ENCODE data around the gene OR1L1. TPM values are rescaled to one million over a fixed set of nuclear protein-coding genes. Genes with fewer than 3 reads are reported as not detected.

The OR1L1 gene
- total RNA-seq (not detected), total RNA-seq (0 reads per million in 29 experiments)
- not detected for total RNA-seq (2013)

DNA sequence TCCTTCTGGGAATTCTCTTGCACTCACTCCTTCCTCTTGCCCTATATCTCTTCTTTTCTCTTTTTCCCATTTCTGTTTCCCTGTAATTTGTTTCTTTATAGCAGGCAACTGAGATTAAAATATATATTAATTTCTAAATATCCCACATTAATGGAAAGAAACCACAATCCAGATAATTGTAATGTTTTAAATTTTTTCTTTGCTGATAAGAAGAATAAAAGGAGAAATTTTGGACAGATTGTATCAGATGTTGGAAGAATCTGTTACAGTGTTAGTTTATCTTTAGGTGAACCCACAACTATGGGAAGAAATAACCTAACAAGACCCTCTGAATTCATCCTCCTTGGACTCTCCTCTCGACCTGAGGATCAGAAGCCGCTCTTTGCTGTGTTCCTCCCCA is at the start of gene OR1L1:
OR1L1 (plus strand) TSS at position 301 of the 400 bp plus-strand sequence; CDS start at position 301, 0 bp downstream.
- Mint-ChIP-seq H3K9me3 (peaks cover 5 to 7% (median 7%) of the 10 kb centered on the region in 3 donors), H3K4me3 (no peak within 1 kb of the TSS), H3K27me3 (peaks cover 12 to 19% of the 10 kb centered on the region in 2 donors), H3K4me1 (no peaks in the 10 kb centered on the region), H3K36me3 (no peaks in the 10 kb centered on the region), H3K27ac (no peak within 1 kb of the TSS)
- ChIA-PET POLR2A (no interaction called here), CTCF (no interaction called here)
- no peaks in the 10 kb centered on the region for H3K36me3 ChIP-seq (ENCODE audit: control insufficient read depth in 2 of 2, extremely low read depth in 1 of 2, insufficient read depth in 1 of 2, low read length in 1 of 2)
- no peak within 1 kb of the TSS for H3K4me3 ChIP-seq (ENCODE audit: control insufficient read depth in 1 of 2, extremely low read depth in 1 of 2, low read length in 1 of 2)
- no peak within 1 kb of the TSS for H3K27ac ChIP-seq (ENCODE audit: low read length)
- 38% methylated on average over 2 of the region's 2 CpGs for WGBS (ENCODE audit: insufficient coverage)
- ATAC-seq (replicated peaks in 1 of 4): no peak
- DNase-seq: no peak
- no peaks in the 10 kb centered on the region for H3K9me3 ChIP-seq
- H3K4me1 ChIP-seq (ENCODE audit: control insufficient read depth in 1 of 2, extremely low read depth in 1 of 2, insufficient read depth in 2 of 2, low read length in 2 of 2): no peaks in the 10 kb centered on the region
- peaks cover 0 to 3% of the 10 kb centered on the region in 2 experiments for H3K27me3 ChIP-seq (replicated peaks in 1 of 2; ENCODE audit: control insufficient read depth in 2 of 2, extremely low read depth in 1 of 2, insufficient read depth in 2 of 2, low read length in 1 of 2)

DNA sequence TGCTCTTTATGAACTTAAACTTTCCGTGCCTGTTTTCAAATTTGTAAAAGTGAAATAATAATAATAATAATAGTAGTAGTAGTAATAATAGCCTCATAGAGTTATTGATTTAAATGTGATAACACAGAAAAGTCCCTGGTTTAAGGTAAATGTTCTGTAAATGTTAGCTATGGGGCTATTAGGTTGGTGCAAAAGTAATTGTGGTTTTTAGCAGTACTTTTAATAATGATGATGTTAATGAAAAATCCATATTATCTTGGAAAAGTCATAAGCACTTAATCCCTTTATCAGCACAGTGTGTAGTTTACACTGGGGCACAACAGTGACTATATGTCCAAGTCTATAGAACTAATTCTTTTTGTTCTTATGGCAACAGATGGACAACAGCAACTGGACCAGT is 47.2 kb upstream of the OR1L1 start, which contains the start of gene OR1Q1:
OR1Q1 (plus strand) TSS at position 377 of the 400 bp plus-strand sequence; CDS start at position 377, 0 bp downstream.
- no CpG with 5 or more reads among the region's 1 CpG for WGBS (ENCODE audit: insufficient coverage)
- no peak within 1 kb of the TSS for H3K4me3 Mint-ChIP-seq
- no peaks in the 10 kb centered on the region for H3K4me1 Mint-ChIP-seq
- H3K9me3 Mint-ChIP-seq: peaks cover 0 to 2% (median 0%) of the 10 kb centered on the region in 3 donors
- H3K27me3 Mint-ChIP-seq: peaks cover 9 to 17% of the 10 kb centered on the region in 2 donors
- H3K36me3 ChIP-seq (ENCODE audit: control insufficient read depth in 2 of 2, extremely low read depth in 1 of 2, insufficient read depth in 1 of 2, low read length in 1 of 2): no peaks in the 10 kb centered on the region
- no peaks in the 10 kb centered on the region for H3K36me3 Mint-ChIP-seq
- no peak within 1 kb of the TSS for H3K27ac ChIP-seq (ENCODE audit: low read length)
- H3K9me3 ChIP-seq: no peaks in the 10 kb centered on the region
- H3K4me3 ChIP-seq (ENCODE audit: control insufficient read depth in 1 of 2, extremely low read depth in 1 of 2, low read length in 1 of 2): no peak within 1 kb of the TSS
- ChIA-PET CTCF (no interaction called here), POLR2A (no interaction called here)
- ATAC-seq (replicated peaks in 1 of 4): no peak
- no peaks in the 10 kb centered on the region for H3K4me1 ChIP-seq (ENCODE audit: control insufficient read depth in 1 of 2, extremely low read depth in 1 of 2, insufficient read depth in 2 of 2, low read length in 2 of 2)
- no peak for DNase-seq
- H3K27ac Mint-ChIP-seq: no peak within 1 kb of the TSS
- H3K27me3 ChIP-seq (replicated peaks in 1 of 2; ENCODE audit: control insufficient read depth in 2 of 2, extremely low read depth in 1 of 2, insufficient read depth in 2 of 2, low read length in 1 of 2): peaks cover 0 to 4% of the 10 kb centered on the region in 2 experiments

GRCh38 chr9:122619996-122620395 is 41.5 kb upstream of the OR1L1 start:
- Mint-ChIP-seq H3K9me3 (peaks cover 0 to 2% (median 0%) of the 10 kb centered on the region in 3 donors), H3K4me3 (no peak overlapping the region), H3K36me3 (no peaks in the 10 kb centered on the region), H3K4me1 (no peaks in the 10 kb centered on the region), H3K27ac (no peak overlapping the region), H3K27me3 (peaks cover 0 to 12% of the 10 kb centered on the region in 2 donors)
- DNase-seq (no peak), ATAC-seq (replicated peaks in 1 of 4) (no peak)
- CTCF ChIA-PET: no interaction called here
- Histone ChIP-seq H3K27me3 (replicated peaks in 1 of 2; ENCODE audit: control insufficient read depth in 2 of 2, extremely low read depth in 1 of 2, insufficient read depth in 2 of 2, low read length in 1 of 2) (no peaks in the 10 kb centered on the region), H3K36me3 (ENCODE audit: control insufficient read depth in 2 of 2, extremely low read depth in 1 of 2, insufficient read depth in 1 of 2, low read length in 1 of 2) (no peaks in the 10 kb centered on the region), H3K4me1 (ENCODE audit: control insufficient read depth in 1 of 2, extremely low read depth in 1 of 2, insufficient read depth in 2 of 2, low read length in 2 of 2) (no peaks in the 10 kb centered on the region), H3K9me3 (no peaks in the 10 kb centered on the region), H3K27ac (ENCODE audit: low read length) (no peak overlapping the region), H3K4me3 (ENCODE audit: control insufficient read depth in 1 of 2, extremely low read depth in 1 of 2, low read length in 1 of 2) (no peak overlapping the region)
- WGBS (ENCODE audit: insufficient coverage): 69% methylated on average over 2 of the region's 7 CpGs
- POLR2A ChIA-PET: no interaction called here

DNA sequence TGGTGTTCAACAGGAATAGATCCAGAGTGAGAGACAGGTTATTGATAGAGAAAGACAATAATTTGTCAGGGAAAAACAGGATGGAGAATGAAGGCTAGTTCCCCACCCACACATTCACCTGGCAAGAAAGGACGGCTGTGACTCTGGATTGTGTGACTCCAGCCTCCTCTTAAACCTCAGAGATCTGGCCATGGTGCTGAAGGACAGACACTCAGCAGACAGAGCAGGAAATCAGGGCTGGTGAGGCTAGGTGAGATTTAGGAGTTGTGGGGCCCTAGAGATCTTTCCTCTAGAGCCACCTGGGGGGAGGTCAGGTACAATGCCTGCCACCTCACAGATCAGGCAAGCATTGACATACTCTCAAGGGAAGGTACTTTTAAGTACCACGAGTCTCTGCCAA is 19.3 kb upstream of the OR1L1 start:
- no peak for DNase-seq
- Mint-ChIP-seq H3K36me3 (peaks cover 2% of the 10 kb centered on the region), H3K9me3 (peaks cover 16 to 24% (median 20%) of the 10 kb centered on the region in 3 donors), H3K4me3 (no peak overlapping the region), H3K27ac (no peak overlapping the region), H3K4me1 (no peaks in the 10 kb centered on the region), H3K27me3 (peaks cover 10 to 35% of the 10 kb centered on the region in 2 donors)
- Histone ChIP-seq H3K4me1 (ENCODE audit: control insufficient read depth in 1 of 2, extremely low read depth in 1 of 2, insufficient read depth in 2 of 2, low read length in 2 of 2) (no peaks in the 10 kb centered on the region), H3K9me3 (no peaks in the 10 kb centered on the region), H3K27ac (ENCODE audit: low read length) (no peak overlapping the region), H3K4me3 (ENCODE audit: control insufficient read depth in 1 of 2, extremely low read depth in 1 of 2, low read length in 1 of 2) (no peak overlapping the region), H3K27me3 (replicated peaks in 1 of 2; ENCODE audit: control insufficient read depth in 2 of 2, extremely low read depth in 1 of 2, insufficient read depth in 2 of 2, low read length in 1 of 2) (peaks cover 0 to 18% of the 10 kb centered on the region in 2 experiments), H3K36me3 (ENCODE audit: control insufficient read depth in 2 of 2, extremely low read depth in 1 of 2, insufficient read depth in 1 of 2, low read length in 1 of 2) (no peaks in the 10 kb centered on the region)
- POLR2A ChIA-PET: no interaction called here
- no peak for ATAC-seq (replicated peaks in 1 of 4)
- CTCF ChIA-PET: no interaction called here
- WGBS (ENCODE audit: insufficient coverage): no CpG with 5 or more reads among the region's 2 CpGs

DNA sequence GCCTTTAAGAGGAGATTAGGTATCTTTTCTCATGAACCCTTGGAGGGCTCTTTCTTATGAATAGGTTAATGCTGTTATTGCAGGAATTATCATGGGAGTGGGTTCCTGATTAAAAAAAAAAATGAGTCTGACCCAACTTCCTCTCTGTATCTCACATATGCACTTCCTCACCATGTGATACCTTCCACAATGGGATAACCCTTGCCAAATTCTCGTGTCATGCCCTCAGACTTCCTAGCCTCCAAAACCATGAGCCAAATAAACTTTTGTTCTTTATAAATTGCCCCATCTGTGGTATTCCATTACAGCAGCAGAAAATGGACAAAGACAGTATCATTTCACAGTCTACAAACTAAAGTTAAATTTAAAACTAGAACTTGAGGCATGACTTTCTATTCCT is 5.1 kb upstream of the OR1L1 start:
- Histone ChIP-seq H3K9me3 (no peaks in the 10 kb centered on the region), H3K4me3 (ENCODE audit: control insufficient read depth in 1 of 2, extremely low read depth in 1 of 2, low read length in 1 of 2) (no peak overlapping the region), H3K36me3 (ENCODE audit: control insufficient read depth in 2 of 2, extremely low read depth in 1 of 2, insufficient read depth in 1 of 2, low read length in 1 of 2) (no peaks in the 10 kb centered on the region), H3K27me3 (replicated peaks in 1 of 2; ENCODE audit: control insufficient read depth in 2 of 2, extremely low read depth in 1 of 2, insufficient read depth in 2 of 2, low read length in 1 of 2) (no peaks in the 10 kb centered on the region), H3K27ac (ENCODE audit: low read length) (no peak overlapping the region), H3K4me1 (ENCODE audit: control insufficient read depth in 1 of 2, extremely low read depth in 1 of 2, insufficient read depth in 2 of 2, low read length in 2 of 2) (no peaks in the 10 kb centered on the region)
- no peaks in the 10 kb centered on the region for H3K36me3 Mint-ChIP-seq
- H3K9me3 Mint-ChIP-seq: no peaks in the 10 kb centered on the region
- peaks cover 5 to 15% of the 10 kb centered on the region in 2 donors for H3K27me3 Mint-ChIP-seq
- DNase-seq (no peak), ATAC-seq (replicated peaks in 1 of 4) (no peak)
- 0% methylated on average over 1 of the region's 1 CpG for WGBS (ENCODE audit: insufficient coverage)
- no peak overlapping the region for H3K27ac Mint-ChIP-seq
- ChIA-PET POLR2A (no interaction called here), CTCF (no interaction called here)
- no peak overlapping the region for H3K4me3 Mint-ChIP-seq
- no peaks in the 10 kb centered on the region for H3K4me1 Mint-ChIP-seq

DNA sequence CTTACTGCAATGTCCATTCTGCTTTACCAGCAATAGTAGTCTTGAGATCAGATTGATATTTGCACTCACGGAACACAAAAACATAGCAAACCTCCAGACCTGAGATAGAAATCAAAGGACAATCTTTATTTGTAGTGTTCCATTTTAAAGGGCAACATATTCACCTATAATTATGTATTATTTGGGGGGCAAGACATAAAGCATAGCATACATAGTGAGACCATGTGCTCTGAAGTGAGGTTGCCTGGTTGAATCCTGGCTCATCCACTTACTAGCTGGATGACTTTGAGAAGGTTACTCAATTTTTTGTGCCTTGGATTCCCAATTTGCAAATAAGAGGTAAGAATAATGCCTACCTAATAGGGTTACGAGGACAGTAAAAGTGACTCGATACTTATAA is 4.0 kb upstream of the OR1L1 start, which contains the start of gene OR1B1:
OR1B1 (minus strand) TSS at position 101 of the 400 bp plus-strand sequence.
- H3K36me3 Mint-ChIP-seq: no peaks in the 10 kb centered on the region
- H3K9me3 Mint-ChIP-seq: no peaks in the 10 kb centered on the region
- no peak within 1 kb of the TSS for H3K27ac ChIP-seq (ENCODE audit: low read length)
- WGBS (ENCODE audit: insufficient coverage): no CpG with 5 or more reads among the region's 3 CpGs
- ChIA-PET POLR2A (no interaction called here), CTCF (no interaction called here)
- peaks cover 12 to 21% of the 10 kb centered on the region in 2 donors for H3K27me3 Mint-ChIP-seq
- DNase-seq: no peak
- no peaks in the 10 kb centered on the region for H3K4me1 ChIP-seq (ENCODE audit: control insufficient read depth in 1 of 2, extremely low read depth in 1 of 2, insufficient read depth in 2 of 2, low read length in 2 of 2)
- H3K4me3 Mint-ChIP-seq: no peak within 1 kb of the TSS
- no peaks in the 10 kb centered on the region for H3K36me3 ChIP-seq (ENCODE audit: control insufficient read depth in 2 of 2, extremely low read depth in 1 of 2, insufficient read depth in 1 of 2, low read length in 1 of 2)
- no peaks in the 10 kb centered on the region for H3K9me3 ChIP-seq
- no peaks in the 10 kb centered on the region for H3K27me3 ChIP-seq (replicated peaks in 1 of 2; ENCODE audit: control insufficient read depth in 2 of 2, extremely low read depth in 1 of 2, insufficient read depth in 2 of 2, low read length in 1 of 2)
- H3K27ac Mint-ChIP-seq: no peak within 1 kb of the TSS
- no peaks in the 10 kb centered on the region for H3K4me1 Mint-ChIP-seq
- no peak for ATAC-seq (replicated peaks in 1 of 4)
- H3K4me3 ChIP-seq (ENCODE audit: control insufficient read depth in 1 of 2, extremely low read depth in 1 of 2, low read length in 1 of 2): no peak within 1 kb of the TSS

- no peaks in the 10 kb centered on the region for H3K4me1 Mint-ChIP-seq
- H3K9me3 Mint-ChIP-seq: peaks cover 11 to 27% (median 24%) of the 10 kb centered on the region in 3 donors
- no peaks in the 10 kb centered on the region for H3K36me3 Mint-ChIP-seq
- ATAC-seq (replicated peaks in 1 of 4) (no peak), DNase-seq (no peak)
- peaks cover 4 to 8% of the 10 kb centered on the region in 2 donors for H3K27me3 Mint-ChIP-seq
- Histone ChIP-seq H3K36me3 (ENCODE audit: control insufficient read depth in 2 of 2, extremely low read depth in 1 of 2, insufficient read depth in 1 of 2, low read length in 1 of 2) (no peaks in the 10 kb centered on the region), H3K27ac (ENCODE audit: low read length) (no peak overlapping the region), H3K9me3 (no peaks in the 10 kb centered on the region), H3K4me1 (ENCODE audit: control insufficient read depth in 1 of 2, extremely low read depth in 1 of 2, insufficient read depth in 2 of 2, low read length in 2 of 2) (no peaks in the 10 kb centered on the region), H3K4me3 (ENCODE audit: control insufficient read depth in 1 of 2, extremely low read depth in 1 of 2, low read length in 1 of 2) (no peak overlapping the region), H3K27me3 (replicated peaks in 1 of 2; ENCODE audit: control insufficient read depth in 2 of 2, extremely low read depth in 1 of 2, insufficient read depth in 2 of 2, low read length in 1 of 2) (peaks cover 0 to 2% of the 10 kb centered on the region in 2 experiments)
- no peak overlapping the region for H3K4me3 Mint-ChIP-seq
- whole genome bisulfite sequencing (ENCODE audit: insufficient coverage): 36% methylated on average over 1 of the region's 2 CpGs
- ChIA-PET CTCF (no interaction called here), POLR2A (no interaction called here)
- no peak overlapping the region for H3K27ac Mint-ChIP-seq
Observed at GRCh38 chr9:122672481-122672880, 11.0 kb downstream of the OR1L1 start.
